Measurements from ENCODE around the gene EFCAB12.

GRCh38 chr3:129425619-129426018, 2.8 kb downstream of the EFCAB12 start:
- TF ChIP-seq CTCF (IDR thresholded peaks at IDR 0.05; ENCODE audit: insufficient read depth, low read depth, low read length) (no peak), EZH2 (IDR thresholded peaks at IDR 0.05; ENCODE audit: insufficient read depth, low read length) (no peak)

Measured in astrocyte (in vitro differentiated cells and primary cell).